GM23338 (cell line): ENCODE data around the gene STARD13. TPM values are rescaled to one million over a fixed set of nuclear protein-coding genes. Genes with fewer than 3 reads are reported as not detected.

ENCODE experiments used
- ATAC-seq: fragments of 200-7000 bp; cut with Tn5 transposase; 3 replicates; pipeline ENCODE4 v1.9.1; 2020
- DNase-seq: peaks from one replicate; pipeline ENCODE4 v3.0.0-alpha.2; 2015; ENCODE audit warnings: low spot score
- H2AFZ ChIP-seq: fragments of 200-600 bp; sonication (generic); 2 replicates; pipeline ENCODE4 v1.8.0; 2016; ENCODE audit warnings: antibody characterized with exemption, mild to moderate bottlenecking, moderate library complexity
- H3F3A ChIP-seq: fragments of 200-600 bp; sonication (generic); replicated peaks from 2 replicates; pipeline ENCODE4 v1.8.0; 2017; ENCODE audit warnings: antibody characterized with exemption, mixed run types, low read depth
- H3K27ac ChIP-seq: fragments of 200-600 bp; sonication (generic); 2 replicates; pipeline ENCODE4 v1.6.1; 2016; ENCODE audit warnings: low read depth
- H3K27me3 ChIP-seq: fragments of 200-600 bp; sonication (generic); 2 replicates; pipeline ENCODE4 v1.8.0; 2016; ENCODE audit warnings: mild to moderate bottlenecking, mixed run types, moderate library complexity; ENCODE audit not compliant: insufficient read depth
- H3K36me3 ChIP-seq: fragments of 200-600 bp; sonication (generic); 2 replicates; pipeline ENCODE4 v1.8.0; 2016; ENCODE audit warnings: mild to moderate bottlenecking; ENCODE audit not compliant: insufficient read depth
- H3K4me1 ChIP-seq: fragments of 200-600 bp; sonication (generic); 2 replicates; pipeline ENCODE4 v1.8.0; 2016; ENCODE audit warnings: mild to moderate bottlenecking, moderate library complexity; ENCODE audit not compliant: insufficient read depth
- H3K4me2 ChIP-seq: fragments of 200-600 bp; sonication (generic); 2 replicates; pipeline ENCODE4 v1.7.1; 2017; ENCODE audit warnings: mixed run types
- H3K4me3 ChIP-seq: fragments of 200-600 bp; sonication (generic); 2 replicates; pipeline ENCODE4 v1.6.1; 2016; ENCODE audit warnings: mixed run types
- H3K79me2 ChIP-seq: fragments of 200-600 bp; sonication (generic); replicated peaks from 2 replicates; pipeline ENCODE4 v1.8.0; 2017; ENCODE audit warnings: mild to moderate bottlenecking; ENCODE audit not compliant: insufficient read depth
- H3K9me2 ChIP-seq: fragments of 200-600 bp; sonication (generic); 2 replicates; pipeline ENCODE4 v1.8.0; 2017; ENCODE audit not compliant: insufficient read depth
- H4K20me1 ChIP-seq: fragments of 200-600 bp; sonication (generic); replicated peaks from 2 replicates; pipeline ENCODE4 v1.8.0; 2017; ENCODE audit warnings: mild to moderate bottlenecking; ENCODE audit not compliant: insufficient read depth
- H3K27ac Mint-ChIP-seq: 2 replicates; pipeline ENCODE4 v1.8.0; 2020; ENCODE audit warnings: inconsistent platforms, mild to moderate bottlenecking, moderate library complexity, mixed read lengths
- H3K27me3 Mint-ChIP-seq: 3 replicates; pipeline ENCODE4 v1.8.0; 2022; ENCODE audit warnings: low read depth, mild to moderate bottlenecking, moderate library complexity, mixed read lengths, inconsistent platforms; ENCODE audit not compliant: insufficient read depth, poor library complexity
- H3K36me3 Mint-ChIP-seq: 3 replicates; pipeline ENCODE4 v1.8.0; 2021; ENCODE audit warnings: low read depth, mild to moderate bottlenecking, inconsistent platforms, moderate library complexity, mixed read lengths
- H3K4me1 Mint-ChIP-seq: 3 replicates; pipeline ENCODE4 v1.8.0; 2020; ENCODE audit warnings: mild to moderate bottlenecking, inconsistent platforms, mixed read lengths
- H3K4me3 Mint-ChIP-seq: 3 replicates; pipeline ENCODE4 v1.8.0; 2021; ENCODE audit warnings: moderate library complexity, mild to moderate bottlenecking, inconsistent platforms, mixed read lengths
- H3K9me3 Mint-ChIP-seq: 3 replicates; pipeline ENCODE4 v1.8.0; 2020; ENCODE audit warnings: moderate library complexity, mild to moderate bottlenecking, inconsistent platforms, mixed read lengths
- CREB1 ChIP-seq: fragments of 250-450 bp; sonication (Bioruptor Pico); IDR thresholded peaks from 2 replicates; pipeline ENCODE4 v1.5.0; 2020; ENCODE audit warnings: low read depth, mild to moderate bottlenecking, moderate library complexity
- EZH2 ChIP-seq: fragments of 200-600 bp; sonication (generic); IDR thresholded peaks from one replicate; pipeline ENCODE4 v1.8.0; 2017; ENCODE audit warnings: antibody characterized with exemption, mild to moderate bottlenecking, low read depth; ENCODE audit not compliant: unreplicated experiment
- EZH2phosphoT487 ChIP-seq: fragments of 200-600 bp; sonication (generic); IDR thresholded peaks from one replicate; pipeline ENCODE4 v1.8.1; 2018; ENCODE audit warnings: antibody characterized with exemption; ENCODE audit not compliant: unreplicated experiment
- JUNB ChIP-seq: IDR thresholded peaks from one replicate; pipeline ENCODE4 v1.6.1; 2016; ENCODE audit warnings: antibody characterized with exemption; ENCODE audit not compliant: unreplicated experiment
- NANOG ChIP-seq: IDR thresholded peaks from 2 replicates; pipeline ENCODE4 v1.6.1; 2016; ENCODE audit warnings: antibody characterized with exemption, borderline replicate concordance
- POLR2AphosphoS5 ChIP-seq: IDR thresholded peaks from 2 replicates; pipeline ENCODE4 v1.6.1; 2016; ENCODE audit warnings: antibody characterized with exemption, low read depth
- STAT1 ChIP-seq: IDR thresholded peaks from one replicate; pipeline ENCODE4 v1.6.1; 2016; ENCODE audit warnings: antibody characterized with exemption; ENCODE audit not compliant: unreplicated experiment
- ZNF331 ChIP-seq: fragments of 250-450 bp; sonication (Bioruptor Pico); IDR thresholded peaks from 2 replicates; pipeline ENCODE4 v1.5.0; 2020; ENCODE audit warnings: low read depth, mild to moderate bottlenecking, moderate library complexity
- ZNF462 ChIP-seq: fragments of 250-450 bp; sonication (Bioruptor Pico); IDR thresholded peaks from 2 replicates; pipeline ENCODE4 v1.5.0; 2020; ENCODE audit warnings: mild to moderate bottlenecking, moderate library complexity
- polyA plus RNA-seq: library from polyadenylated mRNA; unstranded; fragments of >200 nt; fragmentation: Nextera tagmentation; extraction: Ambion mirVana; gene quantifications from 2 replicates; pipeline ENCODE4 v1.2.1, GENCODE V29; 2016
- total RNA-seq: library from RNA; depleted of rRNA; stranded (reverse); fragments of >200 nt; shearing (Covaris generic); gene quantifications from 2 replicates; pipeline ENCODE4 v1.2.3, GENCODE V29; 2014
- TF ChIP-seq, protein P1 (sequence below): IDR thresholded peaks from one replicate; pipeline ENCODE4 v1.6.1; 2018; ENCODE audit warnings: antibody characterized with exemption; ENCODE audit not compliant: unreplicated experiment
- TF ChIP-seq, protein P2 (sequence below): IDR thresholded peaks from 2 replicates; pipeline ENCODE4 v1.6.1; 2016; ENCODE audit warnings: antibody characterized with exemption

STARD13 gene
- total and polyA plus RNA-seq, 2 experiments from 2014 or later, result 3.2 to 5.2 TPM

GRCh38 chr13:33176526-33176925, 109.0 kb downstream of the STARD13 start (continued):
- TF ChIP-seq, protein P1, sequence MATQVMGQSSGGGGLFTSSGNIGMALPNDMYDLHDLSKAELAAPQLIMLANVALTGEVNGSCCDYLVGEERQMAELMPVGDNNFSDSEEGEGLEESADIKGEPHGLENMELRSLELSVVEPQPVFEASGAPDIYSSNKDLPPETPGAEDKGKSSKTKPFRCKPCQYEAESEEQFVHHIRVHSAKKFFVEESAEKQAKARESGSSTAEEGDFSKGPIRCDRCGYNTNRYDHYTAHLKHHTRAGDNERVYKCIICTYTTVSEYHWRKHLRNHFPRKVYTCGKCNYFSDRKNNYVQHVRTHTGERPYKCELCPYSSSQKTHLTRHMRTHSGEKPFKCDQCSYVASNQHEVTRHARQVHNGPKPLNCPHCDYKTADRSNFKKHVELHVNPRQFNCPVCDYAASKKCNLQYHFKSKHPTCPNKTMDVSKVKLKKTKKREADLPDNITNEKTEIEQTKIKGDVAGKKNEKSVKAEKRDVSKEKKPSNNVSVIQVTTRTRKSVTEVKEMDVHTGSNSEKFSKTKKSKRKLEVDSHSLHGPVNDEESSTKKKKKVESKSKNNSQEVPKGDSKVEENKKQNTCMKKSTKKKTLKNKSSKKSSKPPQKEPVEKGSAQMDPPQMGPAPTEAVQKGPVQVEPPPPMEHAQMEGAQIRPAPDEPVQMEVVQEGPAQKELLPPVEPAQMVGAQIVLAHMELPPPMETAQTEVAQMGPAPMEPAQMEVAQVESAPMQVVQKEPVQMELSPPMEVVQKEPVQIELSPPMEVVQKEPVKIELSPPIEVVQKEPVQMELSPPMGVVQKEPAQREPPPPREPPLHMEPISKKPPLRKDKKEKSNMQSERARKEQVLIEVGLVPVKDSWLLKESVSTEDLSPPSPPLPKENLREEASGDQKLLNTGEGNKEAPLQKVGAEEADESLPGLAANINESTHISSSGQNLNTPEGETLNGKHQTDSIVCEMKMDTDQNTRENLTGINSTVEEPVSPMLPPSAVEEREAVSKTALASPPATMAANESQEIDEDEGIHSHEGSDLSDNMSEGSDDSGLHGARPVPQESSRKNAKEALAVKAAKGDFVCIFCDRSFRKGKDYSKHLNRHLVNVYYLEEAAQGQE, result no peak
- no peak for TF ChIP-seq ZNF331
- TF ChIP-seq STAT1, result no peak
- no peak for TF ChIP-seq EZH2phosphoT487
- TF ChIP-seq POLR2AphosphoS5, result no peak
- TF ChIP-seq, protein P2, sequence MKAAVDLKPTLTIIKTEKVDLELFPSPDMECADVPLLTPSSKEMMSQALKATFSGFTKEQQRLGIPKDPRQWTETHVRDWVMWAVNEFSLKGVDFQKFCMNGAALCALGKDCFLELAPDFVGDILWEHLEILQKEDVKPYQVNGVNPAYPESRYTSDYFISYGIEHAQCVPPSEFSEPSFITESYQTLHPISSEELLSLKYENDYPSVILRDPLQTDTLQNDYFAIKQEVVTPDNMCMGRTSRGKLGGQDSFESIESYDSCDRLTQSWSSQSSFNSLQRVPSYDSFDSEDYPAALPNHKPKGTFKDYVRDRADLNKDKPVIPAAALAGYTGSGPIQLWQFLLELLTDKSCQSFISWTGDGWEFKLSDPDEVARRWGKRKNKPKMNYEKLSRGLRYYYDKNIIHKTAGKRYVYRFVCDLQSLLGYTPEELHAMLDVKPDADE, result no peak
- no peak for TF ChIP-seq EZH2
- no peak for TF ChIP-seq CREB1 (CRISPR knock-in tag)

DNA sequence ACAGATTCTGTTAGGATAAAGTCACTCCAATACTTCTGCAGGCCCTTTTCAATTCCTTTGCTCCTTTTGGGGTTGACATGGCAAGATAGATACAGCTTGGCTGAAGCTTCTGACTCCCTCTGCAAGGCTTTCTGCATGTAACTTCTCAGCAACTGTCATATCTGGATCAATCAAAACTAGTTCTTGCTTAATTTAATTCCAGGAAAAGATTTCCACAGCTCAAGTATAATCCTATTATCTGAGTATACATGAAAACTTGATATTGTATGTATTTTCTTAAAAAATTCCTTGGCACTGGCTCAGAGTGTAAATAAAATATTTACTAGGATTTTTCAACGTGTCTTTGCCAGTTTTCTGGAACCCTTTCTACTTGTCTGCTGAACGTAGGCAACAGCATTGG, 109.6 kb downstream of the STARD13 start:
- Histone ChIP-seq H3K36me3 (no peaks in the 10 kb centered on the region), H3K4me3 (no peak overlapping the region), H3K4me1 (peaks cover 12% of the 10 kb centered on the region), H2AFZ (no peak overlapping the region), H3K27me3 (peaks cover 41% of the 10 kb centered on the region), H3K27ac (no peak overlapping the region), H4K20me1 (no peaks in the 10 kb centered on the region; the same call in 1 of the 2 replicates), H3K9me2 (no peaks in the 10 kb centered on the region), H3K4me2 (no peak overlapping the region), H3K79me2 (no peaks in the 10 kb centered on the region), H3F3A (no peaks in the 10 kb centered on the region)
- H3K27ac Mint-ChIP-seq, result no peak overlapping the region
- H3K27me3 Mint-ChIP-seq, result peaks cover 24% of the 10 kb centered on the region
- H3K9me3 Mint-ChIP-seq, result no peaks in the 10 kb centered on the region
- no peaks in the 10 kb centered on the region for H3K36me3 Mint-ChIP-seq
- DNase-seq (no peak), ATAC-seq (no peak)
- H3K4me1 Mint-ChIP-seq, result peaks cover 17% of the 10 kb centered on the region
- no peak overlapping the region for H3K4me3 Mint-ChIP-seq
- TF ChIP-seq POLR2AphosphoS5, result no peak
- TF ChIP-seq ZNF331, result no peak
- TF ChIP-seq JUNB, result no peak
- no peak for TF ChIP-seq STAT1
- TF ChIP-seq CREB1 (CRISPR knock-in tag), result no peak
- no peak for TF ChIP-seq ZNF462 (CRISPR knock-in tag)
- TF ChIP-seq, protein P2, result no peak
- no peak for TF ChIP-seq NANOG
- no peak for TF ChIP-seq EZH2
- TF ChIP-seq EZH2phosphoT487, result no peak
